ENCODE results near the gene GPR101.

GPR101 gene, protein sequence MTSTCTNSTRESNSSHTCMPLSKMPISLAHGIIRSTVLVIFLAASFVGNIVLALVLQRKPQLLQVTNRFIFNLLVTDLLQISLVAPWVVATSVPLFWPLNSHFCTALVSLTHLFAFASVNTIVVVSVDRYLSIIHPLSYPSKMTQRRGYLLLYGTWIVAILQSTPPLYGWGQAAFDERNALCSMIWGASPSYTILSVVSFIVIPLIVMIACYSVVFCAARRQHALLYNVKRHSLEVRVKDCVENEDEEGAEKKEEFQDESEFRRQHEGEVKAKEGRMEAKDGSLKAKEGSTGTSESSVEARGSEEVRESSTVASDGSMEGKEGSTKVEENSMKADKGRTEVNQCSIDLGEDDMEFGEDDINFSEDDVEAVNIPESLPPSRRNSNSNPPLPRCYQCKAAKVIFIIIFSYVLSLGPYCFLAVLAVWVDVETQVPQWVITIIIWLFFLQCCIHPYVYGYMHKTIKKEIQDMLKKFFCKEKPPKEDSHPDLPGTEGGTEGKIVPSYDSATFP

DNA sequence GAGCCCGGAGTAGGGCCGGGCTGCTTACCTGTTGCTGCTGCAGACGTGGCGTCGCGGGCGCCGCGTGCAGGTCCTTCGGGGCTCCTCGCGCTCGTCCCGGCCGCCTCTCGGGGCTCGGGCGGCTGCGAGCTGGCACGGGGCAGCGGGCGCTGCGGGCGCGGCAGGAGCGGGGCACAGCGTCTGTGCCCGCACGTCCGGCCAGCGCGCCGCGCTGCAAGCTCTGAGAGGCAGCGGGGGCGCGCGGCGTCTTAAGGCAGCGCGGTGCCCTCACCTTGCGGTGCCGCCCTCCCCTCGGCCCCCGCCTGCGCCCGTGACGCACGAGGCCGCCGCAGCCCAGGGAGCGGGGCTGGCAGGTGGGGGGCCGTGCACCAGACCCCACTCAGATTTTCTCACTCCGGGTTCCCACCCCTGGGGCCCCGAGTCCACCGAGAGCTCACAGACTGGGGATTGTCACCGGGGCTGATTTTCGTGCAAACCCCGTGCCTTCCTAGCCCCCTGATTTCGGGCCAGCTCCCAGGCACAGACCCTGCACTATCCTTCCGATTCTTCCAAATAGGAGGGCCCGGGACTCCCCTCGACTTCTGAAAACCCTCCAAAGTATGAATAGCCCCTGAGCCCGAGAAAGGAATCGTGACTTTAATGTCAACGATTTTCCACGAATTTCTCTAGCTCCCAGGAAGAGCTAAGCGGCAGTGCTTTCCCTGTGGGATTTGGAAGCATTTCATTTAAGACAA, at the start of gene GPR101:
Gene GPR101, minus strand, starts transcription at position 222 of the 734 bp plus-strand sequence. CDS start 2,321 bp downstream, outside the sequence.
- FAIRE-seq: no peak

DNA sequence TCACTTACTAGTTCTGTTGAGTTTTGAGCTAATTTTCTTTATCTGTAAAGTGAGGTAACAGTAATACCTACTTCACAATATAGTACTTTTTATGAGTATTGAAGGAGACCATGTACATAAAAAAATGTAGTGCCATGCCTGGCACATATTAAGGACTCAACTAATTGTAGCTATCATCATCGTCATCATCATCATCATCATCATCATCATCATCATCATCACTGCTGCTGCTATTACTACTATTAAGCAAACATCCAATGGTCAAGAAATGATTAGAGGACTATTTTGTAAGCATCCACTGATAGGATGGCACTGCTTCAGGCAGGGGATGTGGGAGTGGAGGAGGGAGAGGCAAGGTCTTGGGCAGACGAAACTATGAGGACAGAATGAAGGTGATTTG, 47.4 kb upstream of the GPR101 start:
- no peak for FAIRE-seq

DNA sequence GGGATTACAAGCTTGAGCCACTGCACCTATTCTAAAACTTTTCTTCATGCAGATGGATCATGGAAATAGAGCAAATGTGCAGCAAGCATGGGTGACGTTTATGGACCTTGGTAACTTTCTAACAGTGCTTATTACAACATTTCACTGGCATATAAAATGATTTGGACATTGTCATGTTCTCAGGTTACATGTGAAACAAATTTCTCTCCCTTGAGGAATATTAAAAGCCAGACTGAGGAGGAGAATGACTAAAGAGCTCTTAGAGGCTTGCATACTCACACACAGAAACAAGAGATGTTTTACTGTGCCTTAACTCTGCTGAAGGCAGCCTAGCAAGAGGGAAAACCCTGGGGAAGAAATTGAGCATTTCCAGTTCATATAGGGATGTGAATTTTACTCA, 38.6 kb upstream of the GPR101 start:
- no peak for FAIRE-seq

DNA sequence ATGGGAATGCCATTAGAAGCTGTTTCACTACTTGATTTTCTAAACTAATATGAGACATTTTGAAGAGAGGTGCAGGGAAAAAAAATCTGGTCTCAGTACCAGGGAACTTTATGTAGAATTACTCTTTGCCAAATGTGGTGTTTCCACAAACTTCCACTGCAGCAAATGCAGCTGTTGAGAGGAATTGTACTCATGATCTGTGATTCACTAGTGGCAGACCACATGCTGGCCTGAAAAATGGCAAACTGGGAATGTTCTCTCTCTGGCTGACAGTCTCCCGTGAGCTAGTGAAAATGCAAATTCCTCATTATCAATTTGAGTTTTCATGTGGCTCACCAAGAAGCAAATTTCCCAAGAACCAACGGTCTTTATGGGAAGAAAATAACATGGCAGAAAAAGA, 37.8 kb upstream of the GPR101 start:
- FAIRE-seq: no peak

DNA sequence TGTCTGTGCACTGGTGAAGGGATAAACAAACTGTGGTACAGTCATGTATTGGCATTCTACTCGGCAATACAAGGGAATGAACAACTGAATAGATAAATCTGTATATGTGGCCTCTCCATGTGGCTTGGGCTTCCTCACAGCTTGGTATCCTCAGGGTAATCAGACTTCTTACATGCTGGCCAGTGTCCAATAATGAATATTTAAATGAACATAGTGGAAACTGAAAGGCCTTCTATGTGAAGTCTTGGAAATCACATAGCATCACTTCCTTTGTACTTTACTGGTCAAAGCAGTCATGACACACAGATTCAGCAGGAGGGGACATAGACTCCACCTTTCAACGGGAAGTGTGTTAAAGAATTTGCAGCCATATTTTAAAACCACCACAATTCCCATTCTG, 33.4 kb upstream of the GPR101 start:
- FAIRE-seq: no peak

DNA sequence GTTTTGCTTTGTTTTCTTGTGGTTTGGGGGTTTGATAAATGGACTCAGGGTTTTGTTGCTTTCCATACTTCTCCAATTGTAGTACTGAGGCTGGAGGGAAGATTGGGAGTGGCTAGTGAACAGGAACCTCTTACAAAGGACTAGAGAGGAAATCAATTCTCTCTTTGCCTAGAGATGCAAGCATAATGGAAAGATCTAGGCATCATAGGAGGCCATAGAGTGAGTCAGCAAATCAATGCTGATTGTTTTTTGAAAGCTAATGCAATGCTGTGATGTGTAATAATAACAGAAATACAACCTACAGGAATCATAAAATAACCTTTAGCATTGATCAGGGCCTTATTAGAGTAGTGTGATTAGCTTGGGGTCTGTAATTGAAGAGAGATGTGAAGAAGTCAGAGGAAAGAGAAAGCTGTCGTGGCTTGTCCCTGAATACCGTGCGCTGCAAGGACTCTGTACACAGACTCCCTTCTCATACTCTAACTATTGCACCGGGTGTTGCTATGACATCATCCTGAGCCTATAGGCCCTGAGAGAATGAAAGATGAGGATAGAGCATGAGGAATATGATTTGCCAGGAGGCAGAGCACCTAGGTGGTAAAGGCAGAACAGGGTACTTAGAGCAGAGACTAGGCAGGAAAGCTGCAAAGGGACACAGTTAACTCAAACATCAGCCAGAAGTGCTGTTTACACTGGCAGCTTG, 29.3 kb upstream of the GPR101 start:
- no peak for FAIRE-seq

DNA sequence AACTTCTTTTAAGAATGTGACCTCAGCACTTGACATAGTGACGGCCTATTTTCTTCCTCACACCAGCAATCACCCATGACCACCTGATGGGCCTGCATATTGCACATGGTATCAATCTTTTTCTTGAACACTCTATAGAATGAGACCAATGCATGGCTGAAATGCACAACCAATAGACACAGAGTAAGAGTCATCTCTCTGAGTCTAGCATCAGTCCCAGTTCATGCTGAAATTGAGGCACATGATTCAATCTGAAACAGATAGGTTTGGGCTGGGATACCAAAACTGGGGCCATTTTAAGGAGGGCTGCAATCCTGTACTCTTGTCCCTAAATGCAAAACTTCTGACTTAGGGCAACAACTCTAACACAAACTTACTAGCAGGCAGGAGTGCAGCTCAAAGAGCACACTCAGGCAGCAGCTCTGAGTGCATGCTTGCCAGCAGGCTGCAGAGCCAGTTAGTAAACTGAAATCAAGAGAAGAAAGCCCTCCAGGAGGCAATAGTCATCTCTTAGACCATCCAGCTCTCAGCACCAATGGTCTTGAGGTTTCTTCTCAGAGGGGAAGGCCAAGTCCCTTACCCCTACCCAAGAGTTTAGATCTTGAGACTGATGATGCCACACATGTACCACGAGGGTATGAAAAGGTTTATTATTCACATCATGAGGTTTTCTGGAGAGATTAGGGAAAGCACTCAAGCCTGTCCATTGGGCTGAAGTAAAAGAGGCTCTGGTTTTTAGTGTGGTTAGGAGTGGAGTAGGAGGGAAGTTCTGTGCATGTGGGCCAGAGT, 24.7 kb upstream of the GPR101 start:
- no peak for FAIRE-seq

DNA sequence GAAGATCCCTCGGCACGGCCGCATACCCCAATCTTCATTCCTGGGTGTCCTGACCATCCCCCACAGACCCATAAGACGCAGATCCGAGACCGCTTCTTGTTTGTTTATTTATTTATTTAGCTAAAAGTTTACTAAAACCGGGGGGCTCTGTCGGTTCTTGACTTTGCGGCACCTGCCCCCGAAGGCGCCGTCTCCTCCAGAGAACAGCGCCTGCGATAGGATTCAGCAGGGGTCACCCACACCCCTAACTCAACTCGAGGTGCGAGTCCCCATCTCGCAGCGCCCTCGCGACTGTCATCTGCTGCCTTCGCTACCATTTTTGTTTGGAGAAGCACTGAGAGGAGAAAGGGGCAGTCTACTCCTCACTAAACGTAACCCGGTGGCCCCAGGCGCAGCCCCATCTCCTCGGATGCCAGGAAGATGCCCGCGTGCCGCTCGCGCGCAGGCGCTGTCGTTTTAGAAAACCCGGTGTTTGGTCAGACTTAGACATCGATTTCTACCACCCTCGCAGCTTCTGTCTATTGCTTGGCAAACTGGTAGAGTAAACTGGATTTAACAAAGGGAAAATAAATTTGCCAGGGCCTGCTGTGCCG, 18.9 kb upstream of the GPR101 start:
- FAIRE-seq: no peak

DNA sequence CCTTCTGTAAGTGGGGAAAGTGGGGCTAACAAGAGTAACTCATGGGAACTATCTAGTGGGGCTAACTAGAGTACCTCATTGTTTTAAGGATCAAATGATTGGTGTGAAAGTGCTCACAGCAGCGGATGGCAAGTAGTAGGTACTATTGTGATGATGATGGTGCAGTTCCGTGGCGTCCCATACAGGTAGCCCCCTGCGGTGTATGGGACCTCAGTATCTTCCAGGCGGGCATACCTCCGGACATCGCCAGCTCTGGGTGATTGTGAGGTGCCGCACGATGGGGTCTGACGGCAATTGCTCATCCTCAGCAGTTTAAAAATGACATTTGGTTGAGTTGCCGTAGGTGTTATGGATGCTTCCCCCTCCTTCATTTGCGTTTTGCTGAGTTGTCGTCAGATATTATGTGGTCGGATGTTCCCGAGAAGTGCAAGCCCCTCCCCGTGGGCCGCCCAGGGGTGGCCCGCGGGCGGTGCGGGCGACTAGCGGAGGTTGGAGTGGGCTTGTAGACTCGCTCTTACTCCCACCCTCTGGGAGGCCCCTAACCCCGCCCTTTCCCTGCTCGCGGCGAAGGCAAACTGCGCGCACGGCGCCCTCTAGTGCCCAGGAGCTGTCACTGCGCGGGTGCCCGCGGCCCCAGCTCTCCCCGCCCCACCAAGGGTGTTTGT, 18.3 kb upstream of the GPR101 start:
- FAIRE-seq: no peak

DNA sequence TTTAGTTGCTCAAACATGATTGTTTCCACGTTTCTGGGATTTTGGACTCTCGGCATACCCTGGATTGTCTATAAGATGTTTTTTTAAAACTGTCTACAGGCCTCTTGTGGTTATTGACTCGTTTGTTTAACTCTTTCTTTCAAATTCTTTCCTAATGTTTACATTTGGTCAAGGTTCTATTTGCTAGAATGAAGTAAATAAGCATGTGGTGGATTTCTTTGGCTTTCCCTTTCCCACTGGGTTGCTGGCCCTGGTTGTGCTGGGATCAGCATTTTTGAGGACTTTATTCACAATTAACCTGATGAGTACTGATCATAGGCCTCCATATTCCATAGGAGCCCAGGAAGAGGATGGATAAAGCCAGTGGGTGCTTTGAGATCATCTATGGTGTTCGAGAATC, 11.1 kb upstream of the GPR101 start:
- no peak for FAIRE-seq

DNA sequence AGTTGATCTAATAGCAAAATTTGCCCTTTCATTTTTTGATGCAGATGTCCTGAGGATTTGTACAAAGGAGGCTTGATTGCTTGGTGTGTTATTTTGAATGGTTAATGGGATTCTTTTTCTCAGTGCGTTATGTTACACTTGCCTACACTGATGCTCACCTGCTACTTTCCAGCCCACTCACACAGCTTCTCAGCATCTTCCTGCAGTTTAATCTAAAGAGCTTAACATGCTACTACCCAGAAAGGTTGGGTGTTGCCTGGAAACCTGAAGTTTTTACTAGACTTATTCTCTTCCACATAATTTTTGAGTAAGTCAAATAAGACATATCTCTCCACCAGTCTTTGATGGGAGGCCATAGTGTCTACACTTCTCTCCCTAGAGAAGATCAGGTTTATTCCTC, 9.9 kb upstream of the GPR101 start:
- FAIRE-seq: no peak

DNA sequence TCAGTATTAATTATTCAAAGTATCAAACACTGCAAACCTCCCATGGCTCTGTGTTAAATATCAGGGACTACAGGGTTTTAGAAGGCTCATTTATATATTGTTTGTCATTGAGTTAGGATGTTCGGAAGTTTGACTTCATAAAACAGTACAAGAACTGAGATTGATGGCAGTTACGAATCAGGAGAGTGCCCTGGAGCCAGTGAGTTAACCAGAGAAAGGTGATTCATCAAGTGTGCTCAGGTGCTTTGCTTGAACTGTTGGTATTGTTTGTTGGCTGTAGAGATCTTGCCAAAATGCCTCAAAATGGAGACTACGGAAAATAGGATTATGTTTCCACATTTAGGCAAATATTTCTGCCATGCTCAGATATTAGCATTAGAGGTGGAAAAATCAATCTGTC, 7.5 kb upstream of the GPR101 start:
- FAIRE-seq: no peak

DNA sequence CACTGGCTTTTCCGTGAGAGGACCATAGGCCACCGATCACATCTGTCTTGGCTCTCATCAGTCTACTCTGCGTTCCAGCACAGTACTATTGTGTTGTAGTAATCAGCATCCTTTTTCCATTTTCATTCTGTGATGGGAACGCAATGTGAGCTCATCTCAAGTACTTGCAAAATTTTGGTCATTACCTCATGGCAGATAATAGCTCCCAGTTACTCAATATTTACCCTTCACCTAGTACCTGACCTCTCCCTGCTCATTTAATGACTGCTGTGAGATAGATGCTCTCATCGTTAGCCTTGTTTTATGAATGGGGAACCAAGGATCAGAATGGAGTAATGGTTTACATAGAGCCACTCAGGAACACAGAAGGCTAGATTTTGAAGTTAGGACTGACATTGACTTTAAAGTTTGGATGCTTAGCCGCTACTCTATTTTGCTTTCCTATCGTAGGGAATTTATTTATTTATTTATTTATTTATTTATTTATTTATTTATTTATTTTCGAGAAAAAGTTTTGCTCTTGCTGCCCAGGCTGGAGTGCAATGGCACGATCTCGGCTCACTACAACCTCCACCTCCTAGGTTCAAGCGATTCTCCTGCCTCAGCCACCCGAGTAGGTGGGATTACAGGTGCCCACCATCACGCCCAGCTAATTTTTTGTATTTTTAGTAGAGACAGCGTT, 6.5 kb upstream of the GPR101 start:
- no peak for FAIRE-seq

DNA sequence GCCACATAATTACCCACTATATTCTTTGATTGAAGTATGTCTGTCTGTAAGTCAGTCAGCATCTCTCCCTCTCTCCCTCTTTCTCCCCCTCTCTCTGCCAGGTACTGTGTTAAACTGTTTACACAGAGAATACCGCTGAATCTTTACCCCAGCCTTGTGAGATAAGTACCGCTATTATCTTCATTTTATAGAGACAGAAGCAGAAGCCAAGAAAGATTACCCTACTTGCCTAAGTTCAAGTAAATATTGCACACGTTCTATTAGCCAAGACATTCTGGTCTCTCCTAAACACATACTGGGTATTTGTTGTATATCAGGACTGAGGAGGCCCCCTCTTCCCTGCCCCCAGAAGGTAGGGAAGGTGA, 695 bp upstream of the GPR101 start:
- no peak for FAIRE-seq

DNA sequence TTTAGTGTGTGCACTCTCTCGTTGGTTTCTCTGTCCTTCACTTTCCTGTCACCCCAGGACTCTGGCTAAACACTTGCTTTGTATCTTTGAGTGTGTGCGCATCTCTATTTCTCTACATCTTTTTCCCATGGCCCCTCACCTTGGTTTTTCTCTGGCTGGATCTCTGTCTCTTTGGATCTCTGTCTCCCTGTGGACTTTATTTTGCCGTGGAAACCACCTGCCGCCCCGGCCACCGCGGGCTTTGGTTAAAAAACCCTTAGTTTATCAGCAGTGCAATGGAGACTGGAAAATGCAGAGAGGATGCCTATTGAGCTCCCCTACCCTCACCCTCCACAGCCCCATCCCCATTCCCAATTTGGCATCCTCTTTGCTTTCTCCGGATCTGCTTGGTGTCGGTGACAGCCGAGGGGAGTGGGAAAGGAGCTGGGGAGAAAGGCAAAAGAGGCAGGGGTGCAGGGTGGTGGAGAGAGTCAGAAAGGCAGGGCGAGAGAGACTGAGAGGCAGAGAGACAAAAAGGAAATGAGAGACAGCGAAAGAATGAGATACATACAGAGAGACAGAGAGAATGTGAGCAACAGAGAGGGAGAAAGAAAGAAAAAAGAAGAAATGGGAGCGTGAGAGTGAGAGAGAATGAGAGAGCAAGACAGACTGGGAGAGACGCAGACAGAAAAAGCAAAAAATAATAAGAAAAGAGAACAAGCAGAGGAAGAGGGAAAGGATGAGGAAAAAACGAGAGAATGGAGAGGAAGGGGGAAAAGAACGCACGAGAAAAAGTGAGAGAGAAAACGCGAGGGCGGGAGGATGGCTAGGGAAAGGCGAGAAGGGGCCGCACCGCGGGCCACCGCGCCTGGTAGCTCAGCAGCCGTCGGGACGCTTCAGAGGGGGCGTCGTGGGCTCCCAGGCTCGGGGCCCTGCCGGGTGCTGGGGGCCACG, 688 bp downstream of the GPR101 start:
- no peak for FAIRE-seq

DNA sequence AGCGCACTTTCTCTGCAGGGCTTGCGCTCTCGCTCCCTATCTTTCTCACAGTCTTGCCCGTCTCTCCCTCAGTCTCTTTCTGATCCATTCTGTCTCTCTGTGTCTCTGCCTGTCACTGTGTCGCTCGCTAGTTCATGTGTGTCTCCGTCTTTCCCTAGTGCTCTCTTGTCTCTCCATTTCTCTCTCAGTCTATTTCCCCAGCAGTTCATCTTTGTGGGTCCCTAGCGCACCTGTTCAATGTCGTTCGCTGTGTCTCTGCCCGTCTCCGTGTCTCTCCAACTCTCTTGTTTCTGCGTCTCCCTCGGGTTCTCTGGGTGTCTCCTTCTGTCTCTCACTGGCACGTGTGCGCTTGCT, 1.5 kb downstream of the GPR101 start:
- no peak for FAIRE-seq

DNA sequence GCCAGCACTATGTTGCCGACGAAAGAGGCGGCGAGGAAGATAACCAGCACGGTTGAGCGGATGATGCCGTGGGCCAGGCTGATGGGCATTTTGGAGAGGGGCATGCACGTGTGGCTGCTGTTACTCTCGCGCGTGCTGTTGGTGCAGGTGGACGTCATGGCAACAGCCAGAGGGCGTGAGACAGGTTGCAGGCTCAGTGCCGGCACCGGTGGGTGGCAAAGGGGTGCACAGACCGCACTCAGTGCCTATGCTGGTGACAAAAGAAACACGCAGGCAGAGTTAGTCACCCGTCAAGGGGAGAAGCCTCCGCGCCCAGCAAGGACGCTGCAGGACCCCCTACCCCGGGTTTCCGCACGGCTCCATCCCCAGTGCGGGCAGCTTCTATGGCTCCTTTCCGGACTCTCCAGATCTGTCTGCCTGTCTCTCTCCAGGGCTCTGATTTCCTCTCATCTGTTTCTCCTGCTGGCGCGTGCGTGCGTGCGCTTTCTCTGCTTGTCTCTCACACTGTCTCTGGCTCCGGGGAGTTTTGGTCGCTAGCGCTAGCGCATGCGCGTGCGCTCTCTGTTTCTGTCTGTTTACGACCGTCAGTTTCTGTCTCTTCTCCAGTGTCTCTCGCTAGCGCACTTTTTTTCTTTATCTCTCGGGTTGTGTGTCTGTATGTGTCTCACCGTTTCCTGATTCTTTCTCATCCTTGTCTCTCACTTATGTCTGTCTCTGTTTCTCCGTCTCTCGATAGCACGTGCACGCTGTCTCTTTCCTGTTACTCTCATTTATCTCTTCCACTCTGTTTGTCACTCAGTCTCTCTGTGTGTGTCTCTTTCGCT, 2.1 kb downstream of the GPR101 start:
- FAIRE-seq: no peak

DNA sequence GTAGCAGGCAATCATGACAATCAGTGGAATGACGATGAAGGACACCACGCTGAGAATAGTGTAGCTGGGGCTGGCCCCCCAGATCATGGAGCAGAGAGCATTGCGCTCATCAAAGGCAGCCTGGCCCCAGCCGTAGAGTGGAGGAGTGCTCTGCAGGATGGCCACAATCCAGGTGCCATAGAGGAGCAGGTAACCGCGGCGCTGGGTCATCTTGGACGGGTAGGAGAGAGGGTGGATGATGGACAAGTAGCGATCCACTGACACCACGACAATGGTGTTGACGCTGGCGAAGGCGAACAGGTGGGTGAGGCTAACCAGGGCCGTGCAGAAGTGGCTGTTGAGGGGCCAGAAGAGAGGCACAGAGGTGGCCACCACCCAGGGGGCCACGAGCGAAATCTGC, 2.8 kb downstream of the GPR101 start:
- FAIRE-seq: no peak

DNA sequence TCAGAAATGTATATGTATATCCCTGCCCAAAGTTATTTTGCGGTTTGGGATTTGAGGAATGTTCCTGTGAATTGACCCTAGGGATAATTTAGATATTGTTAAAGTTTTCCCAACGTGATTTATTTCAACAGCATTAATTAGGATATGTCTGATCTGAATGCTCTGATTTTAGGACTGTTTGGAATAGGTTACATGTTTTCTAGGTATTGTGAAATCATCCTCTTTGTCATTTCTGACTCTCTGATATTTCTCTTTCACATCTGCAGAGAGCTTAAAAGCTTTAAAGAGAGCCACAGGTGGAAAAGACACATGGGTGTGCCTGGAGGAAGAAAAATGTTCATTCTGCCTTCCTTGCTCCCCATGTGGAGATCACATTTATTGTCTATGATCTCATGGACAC, 5.1 kb downstream of the GPR101 start:
- FAIRE-seq: no peak
